Activated naive CD8-positive, alpha-beta T cell treated with anti-CD3 and anti-CD28 coated beads, Interleukin-2, amount 50 U/mL, for 16 hours (primary cell): ENCODE results near the gene RAPGEF2.

Source experiments
- DNase-seq: peaks from one replicate; pipeline ENCODE4 v3.0.0-alpha.2; 2020; ENCODE audit warnings: low read depth, low spot score

The RAPGEF2 gene

DNA sequence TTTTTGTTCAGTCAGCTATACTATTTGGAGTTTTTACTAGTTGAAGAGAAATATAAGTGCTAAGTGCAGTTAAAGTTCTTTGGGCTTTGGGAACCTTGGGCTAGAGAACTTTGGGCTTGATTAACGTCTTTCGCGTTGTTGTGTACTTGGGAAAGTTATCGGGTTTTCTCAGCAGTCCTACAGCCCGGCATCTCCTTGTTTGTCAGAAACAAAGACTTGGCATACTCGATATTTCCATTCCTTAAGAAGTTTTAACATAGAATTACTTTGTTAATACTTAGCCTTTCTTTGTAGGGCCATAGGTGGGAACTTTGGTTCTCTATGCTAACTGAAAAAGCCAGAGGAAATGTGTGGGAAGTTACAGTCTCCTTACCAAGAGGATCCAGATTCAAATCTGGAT lies 28.7 kb downstream of the RAPGEF2 start:
- DNase-seq, result no peak

DNA sequence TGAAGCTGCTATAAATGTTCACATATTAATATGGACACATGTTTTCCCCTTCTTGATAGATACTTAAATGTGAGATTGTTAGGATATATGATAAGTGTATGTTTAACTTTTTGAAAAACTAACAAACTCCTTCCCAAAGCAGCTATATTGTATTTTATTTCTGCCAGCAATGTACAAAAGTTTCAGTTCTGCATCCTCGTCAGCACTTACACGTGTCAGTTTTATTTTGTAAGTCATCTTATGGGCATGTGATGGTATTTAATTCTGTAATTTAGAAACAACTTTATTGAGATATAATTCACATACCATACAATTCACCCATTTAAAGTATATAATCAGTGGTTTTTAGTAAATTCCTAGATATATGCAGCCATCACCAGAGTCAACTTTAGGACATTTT lies 31.6 kb downstream of the RAPGEF2 start:
- no peak for DNase-seq

DNA sequence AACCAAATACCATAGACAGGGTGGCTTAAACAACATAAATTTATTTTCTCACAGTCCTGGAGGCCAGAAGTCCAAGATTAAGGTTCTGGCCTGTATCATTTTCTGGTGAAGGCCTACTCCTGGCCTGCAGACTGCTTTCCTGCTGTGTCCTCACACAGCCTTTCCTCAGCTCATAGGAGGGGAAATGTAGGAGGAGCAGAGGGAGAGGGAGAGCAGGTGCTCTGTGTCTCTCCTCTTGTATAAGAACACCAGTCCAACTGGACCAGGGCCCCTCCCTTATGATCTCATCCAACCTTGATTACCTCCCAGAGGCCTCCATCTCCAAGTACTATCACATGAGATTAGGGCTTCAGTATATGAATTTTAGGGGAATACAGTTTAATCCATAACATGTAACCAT lies 34.3 kb downstream of the RAPGEF2 start:
- DNase-seq, result no peak

DNA sequence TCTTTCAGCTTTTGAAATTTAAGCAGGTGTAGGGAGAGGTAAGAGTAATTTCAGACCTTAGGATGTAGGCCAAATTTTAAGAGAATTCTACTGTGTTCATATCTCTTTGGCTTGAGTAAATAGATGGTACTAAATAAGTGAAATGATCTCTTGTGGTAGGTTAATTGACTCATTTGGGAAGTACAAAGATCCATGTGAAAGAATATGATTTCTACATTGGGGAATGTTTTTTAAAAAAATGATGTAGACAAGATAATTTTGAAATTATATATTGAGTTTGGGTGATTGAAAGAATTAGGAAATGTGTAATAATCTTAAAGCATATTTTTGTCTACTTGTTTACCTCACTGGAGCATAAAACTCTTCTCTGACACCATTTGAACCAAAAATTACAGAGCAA lies 35.6 kb downstream of the RAPGEF2 start:
- no peak for DNase-seq

DNA sequence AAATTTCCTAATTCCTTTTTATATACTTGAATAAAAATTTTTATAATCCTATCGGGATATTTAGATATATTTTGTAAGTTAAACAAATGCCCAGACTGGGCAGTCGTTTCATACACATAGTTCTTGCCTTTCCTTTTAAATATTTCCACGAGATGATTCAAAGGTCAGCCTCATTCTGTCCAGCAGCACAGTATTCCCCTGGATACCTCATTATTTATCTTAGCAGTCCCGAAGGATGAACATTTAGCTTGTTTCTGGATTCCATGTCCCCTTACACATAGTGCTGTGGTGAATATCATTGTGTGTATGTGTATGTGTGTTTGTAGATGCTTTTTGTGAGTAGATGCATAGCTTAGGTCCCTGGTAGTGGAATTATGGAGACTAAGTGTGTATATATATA lies 38.3 kb downstream of the RAPGEF2 start:
- DNase-seq, result no peak

DNA sequence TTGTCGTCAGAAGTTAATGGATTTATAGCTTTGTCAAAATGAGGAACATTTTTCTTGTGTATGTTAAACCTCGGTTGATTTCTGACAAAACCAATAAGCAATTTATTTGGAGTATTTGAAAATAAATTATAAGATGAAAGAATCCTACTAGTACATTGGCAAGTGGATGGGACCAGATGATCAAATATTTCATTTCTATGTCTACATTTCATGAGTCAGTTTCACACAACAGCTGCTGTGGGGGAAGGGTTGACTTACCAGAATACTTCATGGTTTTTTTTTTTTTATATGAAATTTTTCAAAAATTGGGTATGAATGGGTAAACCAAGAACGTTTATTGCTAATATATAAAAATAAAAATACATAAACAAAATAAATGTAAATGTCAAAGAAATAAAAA lies 39.4 kb downstream of the RAPGEF2 start:
- DNase-seq, result no peak

DNA sequence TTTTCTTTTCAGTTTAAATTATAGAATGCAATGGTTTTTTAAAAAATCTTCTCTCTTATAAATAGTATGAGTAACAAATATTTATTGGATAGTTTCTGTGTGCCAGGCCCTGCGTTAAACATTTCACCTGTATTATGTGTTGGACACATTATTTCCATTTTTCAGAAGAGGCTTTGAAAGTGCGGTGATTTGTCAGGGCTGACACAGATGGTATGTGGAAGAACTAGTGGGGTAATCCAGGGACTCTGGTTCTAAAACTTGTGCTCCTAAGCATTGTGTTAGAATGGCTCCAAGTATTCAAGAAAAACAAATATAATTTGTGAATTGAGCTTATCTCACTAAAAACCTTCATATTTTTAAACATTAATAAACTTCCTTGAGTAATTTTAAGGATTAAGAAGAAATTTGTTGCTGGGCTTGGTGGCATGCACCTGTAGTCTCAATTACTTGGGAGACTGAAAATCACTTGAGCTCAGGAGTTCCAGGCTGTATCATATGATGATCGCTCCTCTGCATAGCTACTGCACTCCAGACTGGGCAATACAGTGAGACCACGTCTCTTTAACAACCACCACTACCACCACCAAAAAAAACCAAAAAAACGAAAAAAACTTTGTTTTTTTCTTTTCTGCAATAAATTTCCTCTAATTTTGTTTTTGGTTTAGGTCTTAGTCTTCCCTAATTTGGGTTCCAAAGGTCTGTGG lies 40.0 kb downstream of the RAPGEF2 start:
- no peak for DNase-seq

DNA sequence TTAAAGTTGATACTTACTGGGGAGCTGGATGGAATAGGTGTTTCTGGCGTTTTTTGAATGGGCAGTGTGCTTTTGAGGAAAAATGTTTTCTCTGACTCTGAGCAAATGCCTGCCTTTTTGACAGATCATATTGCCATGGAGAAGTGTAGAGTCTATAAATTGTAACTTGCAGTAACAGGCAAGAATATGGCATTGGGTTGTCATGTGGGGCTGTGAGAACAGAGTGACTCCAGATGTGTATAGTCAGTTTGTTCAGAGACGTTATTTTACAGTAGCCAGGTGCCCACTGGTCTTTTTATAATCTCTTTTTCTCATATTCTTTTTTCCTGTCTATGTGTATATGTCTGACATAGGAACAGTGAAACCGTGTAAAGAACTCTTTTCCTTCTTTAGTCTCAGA lies 40.8 kb downstream of the RAPGEF2 start:
- no peak for DNase-seq

DNA sequence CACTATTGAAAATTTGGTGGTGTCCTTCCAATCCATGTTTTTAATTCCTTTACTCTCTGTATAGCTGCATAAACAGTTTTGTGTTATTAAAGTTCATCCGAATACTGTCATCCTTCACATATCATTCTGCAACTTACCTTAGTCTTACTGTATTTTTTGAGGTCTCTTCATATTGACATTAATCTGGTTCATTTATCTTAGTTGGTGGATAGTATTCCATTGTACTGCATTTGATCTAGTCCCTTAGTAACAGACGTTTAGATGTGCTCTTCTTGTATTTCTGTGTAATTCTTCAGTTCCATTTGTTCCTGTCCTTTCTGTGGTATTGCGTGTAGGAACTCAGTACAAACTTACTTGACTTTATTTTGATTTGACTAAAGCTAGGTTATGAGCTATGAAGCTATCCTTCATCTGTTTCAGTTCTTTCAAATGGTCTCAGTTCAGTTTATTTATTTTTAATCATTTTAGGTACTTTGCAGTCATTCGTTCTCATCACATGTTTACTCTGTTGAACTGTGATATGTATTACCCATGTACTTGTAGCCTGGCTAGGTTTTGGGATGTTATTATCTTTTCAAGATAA lies 41.3 kb downstream of the RAPGEF2 start:
- DNase-seq, result no peak

DNA sequence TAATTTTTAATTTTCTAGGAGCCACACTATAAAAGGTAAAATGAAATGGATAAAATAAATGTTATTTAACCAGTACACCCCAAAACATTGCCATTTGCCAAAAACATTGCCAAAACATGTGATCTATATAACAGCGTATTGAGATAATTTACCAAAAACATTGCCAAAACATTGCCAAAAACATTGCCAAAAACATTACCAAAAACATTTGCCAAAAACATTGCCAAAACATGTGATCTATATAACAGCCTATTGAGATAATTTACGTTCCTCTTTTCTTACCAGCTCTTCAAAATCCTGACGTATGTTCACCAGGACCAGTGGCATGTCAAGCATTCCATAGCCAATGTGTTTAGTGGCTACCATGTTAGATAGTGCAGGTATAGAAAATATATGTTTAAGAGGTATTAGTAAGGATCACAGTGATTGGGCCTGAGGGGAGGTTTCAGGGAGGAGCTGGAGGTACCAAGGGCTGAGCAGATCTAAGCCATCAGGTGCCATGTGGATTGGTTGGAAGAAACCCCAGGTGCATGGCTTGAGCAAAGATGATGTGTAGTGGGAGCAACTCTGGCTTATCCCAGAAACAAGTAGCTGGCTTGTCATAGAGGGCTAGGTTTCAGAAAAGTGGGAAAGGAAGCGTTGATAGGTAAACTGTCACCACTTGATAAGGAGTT lies 42.6 kb downstream of the RAPGEF2 start:
- DNase-seq, result no peak

DNA sequence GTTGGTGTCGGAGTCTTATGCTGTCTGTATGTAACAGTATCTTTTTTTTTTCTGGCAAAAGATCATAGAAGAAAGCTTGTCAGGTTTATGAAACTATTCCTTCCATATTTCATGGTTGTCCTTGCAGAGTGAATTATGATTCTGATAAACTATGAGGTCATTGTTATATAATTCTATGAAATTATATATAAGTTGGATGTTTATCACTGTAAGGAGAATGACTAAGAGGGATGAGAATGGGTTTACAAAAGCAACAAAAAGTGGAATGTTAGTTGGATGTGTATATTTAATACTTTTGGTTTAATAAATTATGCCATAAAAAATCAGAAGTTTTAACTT lies 43.1 kb downstream of the RAPGEF2 start:
- no peak for DNase-seq

DNA sequence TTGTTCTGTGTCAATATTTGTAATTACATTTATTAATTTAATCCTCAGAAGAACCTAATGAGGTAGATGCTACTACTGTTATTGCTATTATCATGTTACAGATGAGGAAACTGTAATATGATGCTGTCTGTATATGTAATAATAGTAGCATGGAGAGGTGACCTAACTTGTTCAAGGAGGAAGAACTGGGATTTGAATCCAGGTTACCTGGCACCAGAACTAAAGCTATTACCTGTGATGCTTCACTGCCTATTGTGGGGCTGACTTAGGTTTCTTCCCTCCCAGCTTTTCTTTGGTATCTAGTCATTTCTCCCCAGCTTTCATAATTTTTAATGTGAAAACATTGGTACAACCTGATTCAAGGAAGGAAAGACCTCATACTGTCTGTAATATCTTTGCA lies 43.6 kb downstream of the RAPGEF2 start:
- no peak for DNase-seq

DNA sequence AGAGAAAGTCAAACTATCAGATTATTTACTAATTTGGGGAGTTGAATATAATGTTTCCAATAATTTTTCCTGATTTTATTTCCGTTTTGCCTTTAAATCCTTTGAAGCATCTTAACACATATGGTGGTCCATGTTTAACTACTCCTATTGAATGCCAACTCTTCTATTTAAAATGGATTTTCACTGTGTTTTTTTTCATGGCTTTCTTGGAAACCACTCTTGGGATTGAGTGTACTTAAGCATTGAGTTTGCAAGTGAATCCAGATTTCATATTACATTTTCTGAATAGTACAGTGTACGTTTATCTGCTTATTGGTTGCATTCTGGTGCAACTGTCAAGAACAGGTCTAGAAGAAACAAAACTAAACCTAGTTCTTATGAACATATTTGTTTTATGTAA lies 45.6 kb downstream of the RAPGEF2 start:
- DNase-seq, result no peak

DNA sequence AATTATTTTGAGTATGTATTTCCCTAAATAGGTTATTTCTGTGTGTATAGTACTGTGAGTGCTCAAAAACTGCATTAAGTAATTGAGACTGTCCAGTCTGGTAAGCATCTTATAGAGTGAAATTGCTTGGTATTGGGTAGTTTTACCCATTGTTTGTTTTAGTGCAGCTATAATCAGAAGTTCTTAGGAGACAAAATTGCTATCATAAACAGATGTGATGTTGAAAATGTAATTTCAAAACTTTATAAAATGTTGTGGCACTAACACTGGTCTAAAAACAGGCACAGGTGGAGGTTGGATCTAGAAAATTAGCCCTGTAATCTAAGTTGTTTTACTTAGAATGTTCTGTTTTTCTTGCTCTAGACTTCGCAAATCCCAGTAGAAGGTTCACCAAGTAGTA lies 46.8 kb downstream of the RAPGEF2 start:
- no peak for DNase-seq

DNA sequence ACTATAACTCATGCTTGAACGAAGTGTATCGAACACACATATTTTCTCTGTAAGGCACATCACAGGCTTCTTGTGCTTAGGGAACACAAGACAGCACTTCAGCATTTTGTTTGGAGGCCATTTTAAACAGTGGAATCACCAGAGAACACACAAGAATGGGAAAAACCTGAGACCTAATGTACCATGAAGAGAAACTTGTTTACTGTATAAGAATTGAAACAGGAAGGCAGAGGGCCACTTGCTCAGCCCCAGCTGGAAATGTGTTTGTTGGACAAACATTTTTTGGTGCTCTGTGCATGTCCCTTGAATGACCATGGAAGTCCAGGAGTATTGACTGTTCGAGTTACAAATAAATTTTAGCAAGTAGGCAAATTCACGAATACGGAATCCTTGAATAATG lies 47.5 kb downstream of the RAPGEF2 start:
- no peak for DNase-seq

DNA sequence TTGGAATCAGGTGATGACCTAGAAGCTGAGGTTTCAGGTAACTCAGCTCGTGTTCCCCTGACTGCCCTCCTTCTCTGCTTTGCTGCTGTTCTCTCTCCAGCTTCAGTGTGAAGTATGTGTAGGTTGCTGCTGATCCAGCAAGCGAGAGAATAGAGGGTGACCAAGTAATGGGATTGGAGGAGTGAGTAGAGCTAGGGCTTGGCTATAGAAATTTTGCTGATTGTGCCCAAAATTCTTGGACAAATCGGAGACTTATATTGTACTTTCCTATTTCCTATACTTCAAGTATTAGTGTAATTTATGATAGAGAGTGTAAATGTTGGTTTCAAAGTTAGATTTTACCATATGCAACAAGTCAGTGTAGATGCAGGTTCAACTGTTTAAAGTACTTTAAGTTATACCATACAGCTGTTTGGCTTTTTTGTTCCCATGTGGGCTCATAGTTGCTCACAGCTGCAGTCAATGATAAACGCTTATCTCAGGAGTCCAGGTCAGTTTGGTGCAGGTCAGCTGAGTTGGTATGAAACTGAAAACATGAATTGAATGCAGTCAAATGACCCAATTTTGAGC lies 48.0 kb downstream of the RAPGEF2 start:
- no peak for DNase-seq

DNA sequence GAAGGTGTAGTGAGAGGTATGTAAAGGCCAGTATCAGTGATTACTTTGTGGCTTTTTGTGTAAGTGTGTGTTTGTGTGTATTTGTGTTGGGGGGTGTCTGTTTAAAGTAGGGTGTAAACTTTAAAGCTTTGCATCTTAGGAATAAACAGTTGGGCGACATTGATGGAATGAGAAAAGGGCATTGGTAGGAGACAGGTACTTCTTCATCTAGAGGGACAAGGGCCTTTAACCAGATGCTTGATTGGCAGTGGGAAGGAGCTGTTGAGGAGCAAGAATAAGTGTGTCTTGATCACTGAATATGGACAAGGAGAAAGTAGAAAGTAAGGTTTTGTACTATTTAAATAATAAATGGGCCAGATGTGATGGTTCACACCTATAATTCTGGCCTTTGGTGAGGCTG lies 48.8 kb downstream of the RAPGEF2 start:
- DNase-seq, result no peak

DNA sequence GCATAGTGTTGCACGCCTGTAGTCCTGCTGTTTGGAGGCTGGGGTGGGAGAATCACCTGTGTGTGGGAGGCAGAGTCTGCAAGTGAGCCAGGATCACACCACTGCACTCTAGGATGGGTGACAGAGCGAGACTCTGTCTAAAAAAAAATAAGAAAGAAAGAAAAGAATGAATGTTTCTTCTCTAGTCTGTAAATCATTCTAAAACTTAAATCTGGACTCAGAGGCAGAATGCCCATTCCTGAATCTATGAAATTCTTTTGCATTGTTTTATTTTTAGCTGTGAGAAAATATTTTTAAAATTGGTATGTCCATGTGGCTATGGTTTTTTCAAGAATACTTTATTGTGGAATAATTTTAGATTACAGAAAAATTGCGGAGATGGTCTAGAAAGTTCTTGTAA lies 49.3 kb downstream of the RAPGEF2 start:
- no peak for DNase-seq

DNA sequence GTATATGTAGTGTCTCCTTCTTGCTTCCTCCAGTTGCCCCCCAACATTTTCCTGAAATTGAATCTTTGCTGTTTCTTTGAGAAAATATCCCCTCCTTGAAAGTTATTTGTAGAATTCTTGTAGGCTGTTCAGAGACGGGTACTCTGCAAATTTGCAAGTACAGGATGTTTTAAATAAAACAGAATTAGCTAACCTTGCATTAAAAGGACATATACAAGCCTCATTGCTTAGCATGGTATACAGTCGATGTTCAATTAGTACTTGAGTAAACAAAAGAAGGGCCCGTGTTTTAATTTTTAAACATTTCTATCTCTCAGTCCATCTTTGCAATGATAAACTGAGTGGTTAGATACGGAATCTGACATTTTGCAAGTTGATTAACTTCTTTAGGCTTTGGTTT lies 50.8 kb downstream of the RAPGEF2 start:
- DNase-seq, result no peak

DNA sequence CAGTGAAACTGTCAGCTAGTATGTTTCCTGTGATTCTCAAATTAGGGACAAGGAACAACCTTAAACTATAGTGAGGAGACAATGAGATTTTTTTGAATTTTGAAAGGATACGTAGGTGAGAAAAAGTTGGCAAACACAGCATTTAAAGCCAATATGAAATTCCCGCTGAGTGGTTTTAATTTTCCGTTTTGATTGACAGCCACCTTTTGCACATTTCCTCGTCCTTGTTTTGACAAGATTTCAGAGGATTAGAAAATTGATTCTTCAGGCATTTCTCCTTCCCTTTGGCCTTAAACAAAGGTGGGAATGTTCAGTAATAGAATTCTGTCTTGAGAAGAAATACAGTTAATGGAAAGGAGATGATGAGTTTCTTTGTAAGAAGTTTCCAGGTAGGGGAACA lies 52.2 kb downstream of the RAPGEF2 start:
- DNase-seq, result no peak

DNA sequence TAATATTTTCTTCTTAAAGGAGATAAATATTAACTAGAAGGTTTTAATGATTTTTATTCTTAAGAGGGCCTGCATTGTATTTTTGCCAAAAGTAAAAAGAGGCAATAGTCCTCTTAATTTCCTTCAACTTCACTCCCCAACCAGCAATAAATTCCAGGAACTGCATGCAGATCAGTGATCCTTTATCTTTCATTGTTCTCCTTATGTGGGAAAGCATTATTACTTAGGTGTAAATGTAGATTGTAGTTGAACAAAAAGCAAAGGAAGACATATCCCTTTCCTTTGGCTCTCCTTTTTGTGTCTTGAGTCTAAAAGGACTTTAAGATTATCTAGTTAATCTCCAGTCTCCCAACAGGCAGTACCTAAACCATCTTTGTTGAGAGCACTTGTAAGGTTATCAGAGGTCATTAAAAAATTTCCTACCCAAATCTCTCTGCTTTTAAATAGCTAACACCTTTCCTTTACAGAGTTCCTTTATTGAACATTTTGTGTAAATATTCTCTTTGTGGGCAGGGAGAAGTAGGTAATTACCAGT lies 55.3 kb downstream of the RAPGEF2 start:
- DNase-seq, result no peak

DNA sequence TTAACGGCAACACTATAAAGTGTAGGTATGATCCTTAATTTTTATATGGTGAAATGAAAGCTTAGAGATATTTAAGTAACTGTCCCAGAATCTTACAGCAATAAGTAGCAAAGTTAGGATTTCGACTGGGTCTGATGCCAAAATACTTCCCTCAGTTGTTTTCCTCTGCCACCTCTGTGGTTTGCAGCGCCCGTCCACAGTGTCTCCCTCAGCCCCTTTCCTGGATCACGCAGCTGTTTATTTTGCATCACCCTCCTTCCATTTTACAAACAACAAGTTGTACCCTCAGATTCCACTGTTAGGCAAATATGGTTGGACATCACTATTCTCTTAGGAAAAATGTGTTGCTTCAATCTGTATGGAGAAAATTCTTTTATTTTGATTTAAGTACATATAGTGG lies 56.1 kb downstream of the RAPGEF2 start:
- no peak for DNase-seq

DNA sequence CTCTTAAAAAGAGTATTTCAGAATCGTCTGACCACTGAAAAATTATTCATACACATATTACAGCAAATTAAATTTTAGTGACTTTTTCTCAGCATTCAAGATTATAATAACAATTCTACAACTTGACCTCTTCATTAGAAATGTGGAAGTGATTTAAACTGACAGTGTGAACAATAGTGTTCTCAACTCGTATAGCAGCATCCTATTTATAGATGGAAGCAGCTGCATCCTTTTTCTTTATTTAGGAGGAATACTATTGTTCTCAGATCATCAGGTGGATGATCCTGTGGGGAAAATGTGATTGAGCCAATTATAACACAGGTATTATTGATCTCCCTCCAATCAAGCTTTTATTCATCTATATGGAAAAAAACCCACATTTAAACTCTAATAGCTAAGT lies 56.7 kb downstream of the RAPGEF2 start:
- no peak for DNase-seq
